WTC11 (cell line): ENCODE data around the gene UBE2D2.

Experiments
- E2F4 ChIP-seq: sonication (generic); formaldehyde crosslinking; IDR thresholded peaks from 2 replicates; pipeline ENCODE4 v1.8.1; 2022; ENCODE audit warnings: low read depth, mild to moderate bottlenecking, moderate library complexity, missing genetic modification reagents, borderline replicate concordance
- ESRRA ChIP-seq: sonication (generic); formaldehyde crosslinking; IDR thresholded peaks from 2 replicates; pipeline ENCODE4 v1.8.1; 2022; ENCODE audit warnings: mild to moderate bottlenecking, missing genetic modification reagents, borderline replicate concordance
- JUN ChIP-seq: sonication (generic); formaldehyde crosslinking; IDR thresholded peaks from 2 replicates; pipeline ENCODE4 v1.8.0; 2023; ENCODE audit warnings: mild to moderate bottlenecking, missing genetic modification reagents
- NR1H2 ChIP-seq: sonication (generic); formaldehyde crosslinking; IDR thresholded peaks from 2 replicates; pipeline ENCODE4 v1.9.0; 2021; ENCODE audit warnings: mild to moderate bottlenecking, moderate library complexity, missing genetic modification reagents
- RELA ChIP-seq: sonication (generic); formaldehyde crosslinking; IDR thresholded peaks from 2 replicates; pipeline ENCODE4 v1.8.1; 2022; ENCODE audit warnings: missing genetic modification reagents, mild to moderate bottlenecking, borderline replicate concordance
- SMAD4 ChIP-seq: sonication (generic); formaldehyde crosslinking; IDR thresholded peaks from 2 replicates; pipeline ENCODE4 v1.8.0; 2022; ENCODE audit warnings: mild to moderate bottlenecking, missing genetic modification reagents
- ZBTB43 ChIP-seq: sonication (generic); formaldehyde crosslinking; IDR thresholded peaks from 2 replicates; pipeline ENCODE4 v1.8.1; 2023; ENCODE audit warnings: mild to moderate bottlenecking, missing genetic modification reagents
- ZNF138 ChIP-seq: sonication (generic); formaldehyde crosslinking; conservative IDR thresholded peaks from 2 replicates; pipeline ENCODE4 v1.8.1; 2022; ENCODE audit warnings: mild to moderate bottlenecking, moderate library complexity, missing genetic modification reagents
- ZNF232 ChIP-seq: sonication (generic); formaldehyde crosslinking; IDR thresholded peaks from 2 replicates; pipeline ENCODE4 v1.8.0; 2022; ENCODE audit warnings: mild to moderate bottlenecking, missing genetic modification reagents
- TF ChIP-seq, protein P1 (sequence below): fragments of 200-600 bp; IDR thresholded peaks from 2 replicates; pipeline ENCODE4 v1.8.0; 2022; ENCODE audit warnings: antibody characterized with exemption
- TF ChIP-seq, protein P2 (sequence below): sonication (generic); formaldehyde crosslinking; IDR thresholded peaks from 2 replicates; pipeline ENCODE4 v1.8.1; 2022; ENCODE audit warnings: mild to moderate bottlenecking, moderate library complexity, missing genetic modification reagents
- TF ChIP-seq, protein P3 (sequence below): sonication (generic); formaldehyde crosslinking; IDR thresholded peaks from 2 replicates; pipeline ENCODE4 v1.8.1; 2023; ENCODE audit warnings: mild to moderate bottlenecking, missing genetic modification reagents, moderate library complexity
- TF ChIP-seq, protein P4 (sequence below): sonication (generic); formaldehyde crosslinking; IDR thresholded peaks from 2 replicates; pipeline ENCODE4 v1.8.0; 2023; ENCODE audit warnings: missing genetic modification reagents, mild to moderate bottlenecking, borderline replicate concordance
- TF ChIP-seq, protein P5 (sequence below): sonication (generic); formaldehyde crosslinking; conservative IDR thresholded peaks from 2 replicates; pipeline ENCODE4 v1.8.1; 2022; ENCODE audit warnings: mild to moderate bottlenecking, missing genetic modification reagents

DNA sequence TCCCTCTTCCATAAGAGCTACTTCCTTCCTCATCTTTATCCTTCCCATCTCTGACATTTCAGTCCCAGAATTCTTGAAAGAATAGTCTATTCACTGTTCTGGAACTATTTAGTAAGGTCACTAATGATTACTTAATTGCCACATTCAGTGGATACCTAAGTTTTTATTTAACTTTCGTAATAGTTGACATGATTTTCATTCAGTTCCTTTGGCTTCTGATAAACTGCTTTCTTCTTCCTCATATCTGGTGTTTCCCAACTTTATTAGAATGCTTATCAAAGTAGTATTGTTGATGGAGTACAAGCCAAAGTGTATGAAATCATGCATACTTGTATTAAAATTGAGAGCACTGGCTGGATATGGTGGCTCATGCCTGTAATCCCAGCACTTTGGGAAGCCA, 10.8 kb downstream of the UBE2D2 start:
- TF ChIP-seq, protein P1, sequence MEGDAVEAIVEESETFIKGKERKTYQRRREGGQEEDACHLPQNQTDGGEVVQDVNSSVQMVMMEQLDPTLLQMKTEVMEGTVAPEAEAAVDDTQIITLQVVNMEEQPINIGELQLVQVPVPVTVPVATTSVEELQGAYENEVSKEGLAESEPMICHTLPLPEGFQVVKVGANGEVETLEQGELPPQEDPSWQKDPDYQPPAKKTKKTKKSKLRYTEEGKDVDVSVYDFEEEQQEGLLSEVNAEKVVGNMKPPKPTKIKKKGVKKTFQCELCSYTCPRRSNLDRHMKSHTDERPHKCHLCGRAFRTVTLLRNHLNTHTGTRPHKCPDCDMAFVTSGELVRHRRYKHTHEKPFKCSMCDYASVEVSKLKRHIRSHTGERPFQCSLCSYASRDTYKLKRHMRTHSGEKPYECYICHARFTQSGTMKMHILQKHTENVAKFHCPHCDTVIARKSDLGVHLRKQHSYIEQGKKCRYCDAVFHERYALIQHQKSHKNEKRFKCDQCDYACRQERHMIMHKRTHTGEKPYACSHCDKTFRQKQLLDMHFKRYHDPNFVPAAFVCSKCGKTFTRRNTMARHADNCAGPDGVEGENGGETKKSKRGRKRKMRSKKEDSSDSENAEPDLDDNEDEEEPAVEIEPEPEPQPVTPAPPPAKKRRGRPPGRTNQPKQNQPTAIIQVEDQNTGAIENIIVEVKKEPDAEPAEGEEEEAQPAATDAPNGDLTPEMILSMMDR, result no peak
- TF ChIP-seq ZNF138, result no peak
- TF ChIP-seq, protein P2, sequence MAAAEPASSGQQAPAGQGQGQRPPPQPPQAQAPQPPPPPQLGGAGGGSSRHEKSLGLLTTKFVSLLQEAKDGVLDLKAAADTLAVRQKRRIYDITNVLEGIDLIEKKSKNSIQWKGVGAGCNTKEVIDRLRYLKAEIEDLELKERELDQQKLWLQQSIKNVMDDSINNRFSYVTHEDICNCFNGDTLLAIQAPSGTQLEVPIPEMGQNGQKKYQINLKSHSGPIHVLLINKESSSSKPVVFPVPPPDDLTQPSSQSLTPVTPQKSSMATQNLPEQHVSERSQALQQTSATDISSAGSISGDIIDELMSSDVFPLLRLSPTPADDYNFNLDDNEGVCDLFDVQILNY (CRISPR knock-in tag), result no peak
- TF ChIP-seq, protein P3, sequence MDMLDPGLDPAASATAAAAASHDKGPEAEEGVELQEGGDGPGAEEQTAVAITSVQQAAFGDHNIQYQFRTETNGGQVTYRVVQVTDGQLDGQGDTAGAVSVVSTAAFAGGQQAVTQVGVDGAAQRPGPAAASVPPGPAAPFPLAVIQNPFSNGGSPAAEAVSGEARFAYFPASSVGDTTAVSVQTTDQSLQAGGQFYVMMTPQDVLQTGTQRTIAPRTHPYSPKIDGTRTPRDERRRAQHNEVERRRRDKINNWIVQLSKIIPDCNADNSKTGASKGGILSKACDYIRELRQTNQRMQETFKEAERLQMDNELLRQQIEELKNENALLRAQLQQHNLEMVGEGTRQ (CRISPR knock-in tag), result no peak
- no peak for TF ChIP-seq SMAD4 (CRISPR knock-in tag)
- TF ChIP-seq, protein P4, sequence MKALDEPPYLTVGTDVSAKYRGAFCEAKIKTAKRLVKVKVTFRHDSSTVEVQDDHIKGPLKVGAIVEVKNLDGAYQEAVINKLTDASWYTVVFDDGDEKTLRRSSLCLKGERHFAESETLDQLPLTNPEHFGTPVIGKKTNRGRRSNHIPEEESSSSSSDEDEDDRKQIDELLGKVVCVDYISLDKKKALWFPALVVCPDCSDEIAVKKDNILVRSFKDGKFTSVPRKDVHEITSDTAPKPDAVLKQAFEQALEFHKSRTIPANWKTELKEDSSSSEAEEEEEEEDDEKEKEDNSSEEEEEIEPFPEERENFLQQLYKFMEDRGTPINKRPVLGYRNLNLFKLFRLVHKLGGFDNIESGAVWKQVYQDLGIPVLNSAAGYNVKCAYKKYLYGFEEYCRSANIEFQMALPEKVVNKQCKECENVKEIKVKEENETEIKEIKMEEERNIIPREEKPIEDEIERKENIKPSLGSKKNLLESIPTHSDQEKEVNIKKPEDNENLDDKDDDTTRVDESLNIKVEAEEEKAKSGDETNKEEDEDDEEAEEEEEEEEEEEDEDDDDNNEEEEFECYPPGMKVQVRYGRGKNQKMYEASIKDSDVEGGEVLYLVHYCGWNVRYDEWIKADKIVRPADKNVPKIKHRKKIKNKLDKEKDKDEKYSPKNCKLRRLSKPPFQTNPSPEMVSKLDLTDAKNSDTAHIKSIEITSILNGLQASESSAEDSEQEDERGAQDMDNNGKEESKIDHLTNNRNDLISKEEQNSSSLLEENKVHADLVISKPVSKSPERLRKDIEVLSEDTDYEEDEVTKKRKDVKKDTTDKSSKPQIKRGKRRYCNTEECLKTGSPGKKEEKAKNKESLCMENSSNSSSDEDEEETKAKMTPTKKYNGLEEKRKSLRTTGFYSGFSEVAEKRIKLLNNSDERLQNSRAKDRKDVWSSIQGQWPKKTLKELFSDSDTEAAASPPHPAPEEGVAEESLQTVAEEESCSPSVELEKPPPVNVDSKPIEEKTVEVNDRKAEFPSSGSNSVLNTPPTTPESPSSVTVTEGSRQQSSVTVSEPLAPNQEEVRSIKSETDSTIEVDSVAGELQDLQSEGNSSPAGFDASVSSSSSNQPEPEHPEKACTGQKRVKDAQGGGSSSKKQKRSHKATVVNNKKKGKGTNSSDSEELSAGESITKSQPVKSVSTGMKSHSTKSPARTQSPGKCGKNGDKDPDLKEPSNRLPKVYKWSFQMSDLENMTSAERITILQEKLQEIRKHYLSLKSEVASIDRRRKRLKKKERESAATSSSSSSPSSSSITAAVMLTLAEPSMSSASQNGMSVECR, result no peak
- no peak for TF ChIP-seq JUN (CRISPR knock-in tag)
- TF ChIP-seq ESRRA, result no peak
- TF ChIP-seq NR1H2 (CRISPR knock-in tag), result no peak
- TF ChIP-seq, protein P5, sequence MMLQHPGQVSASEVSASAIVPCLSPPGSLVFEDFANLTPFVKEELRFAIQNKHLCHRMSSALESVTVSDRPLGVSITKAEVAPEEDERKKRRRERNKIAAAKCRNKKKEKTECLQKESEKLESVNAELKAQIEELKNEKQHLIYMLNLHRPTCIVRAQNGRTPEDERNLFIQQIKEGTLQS, result no peak
- TF ChIP-seq RELA (CRISPR knock-in tag), result no peak
- no peak for TF ChIP-seq E2F4 (CRISPR knock-in tag)
- TF ChIP-seq ZNF232 (CRISPR knock-in tag), result no peak
- no peak for TF ChIP-seq ZBTB43
